Thoracic aorta (tissue), 2 donors: ENCODE results near the gene DNAH12. TPM values are rescaled to one million over a fixed set of nuclear protein-coding genes. Genes with fewer than 3 reads are reported as not detected.

Source experiments
- ATAC-seq: fragments of 150-250 bp; one replicate; pipeline ENCODE4 v1.8.0; 2017; ENCODE audit warnings: low read depth; ENCODE audit not compliant: insufficient number of reproducible peaks, low FRiP score
- DNase-seq: peaks from one replicate; pipeline ENCODE4 v3.0.0-alpha.2; 2020; ENCODE audit warnings: low spot score
- H3K27ac ChIP-seq, 2 donors: fragments of 200-600 bp; sonication (generic); 1 replicate in 1 of 2; 2 replicates in 1 of 2; pipeline ENCODE4 v1.5.1; 2016; ENCODE audit warnings: mild to moderate bottlenecking in 2 of 2, moderate library complexity in 2 of 2
- H3K27me3 ChIP-seq: fragments of 200-600 bp; sonication (generic); replicated peaks from 2 replicates; pipeline ENCODE4 v1.6.0; 2016; ENCODE audit warnings: mild to moderate bottlenecking; ENCODE audit not compliant: insufficient read depth
- H3K36me3 ChIP-seq: fragments of 200-600 bp; sonication (generic); one replicate; pipeline ENCODE4 v1.5.1; 2016
- H3K4me1 ChIP-seq, 2 donors: fragments of 200-600 bp; sonication (generic); 1 replicate in 1 of 2; 2 replicates in 1 of 2; pipeline versions ENCODE4 v1.5.1 to v1.6.0; 2016; ENCODE audit warnings: low read depth in 2 of 2, mild to moderate bottlenecking in 1 of 2; ENCODE audit not compliant: control insufficient read depth in 1 of 2
- H3K4me3 ChIP-seq: fragments of 200-600 bp; sonication (generic); 2 replicates; pipeline ENCODE4 v1.5.1; 2016; ENCODE audit warnings: mild to moderate bottlenecking
- H3K9me3 ChIP-seq: fragments of 200-600 bp; sonication (generic); 2 replicates; pipeline ENCODE4 v1.5.1; 2016
- total RNA-seq, 2 donors: library from RNA; depleted of rRNA; stranded (reverse); fragments of >200 nt; gene quantifications; one replicate each; pipeline versions ENCODE4 v1.1.0 to v1.2.3, GENCODE V29; 2016
- TF ChIP-seq, protein P1 (sequence below): fragments of 200-600 bp; sonication (generic); IDR thresholded peaks from one replicate; pipeline ENCODE4 v1.5.1; 2019; ENCODE audit warnings: antibody characterized with exemption

The DNAH12 gene, protein sequence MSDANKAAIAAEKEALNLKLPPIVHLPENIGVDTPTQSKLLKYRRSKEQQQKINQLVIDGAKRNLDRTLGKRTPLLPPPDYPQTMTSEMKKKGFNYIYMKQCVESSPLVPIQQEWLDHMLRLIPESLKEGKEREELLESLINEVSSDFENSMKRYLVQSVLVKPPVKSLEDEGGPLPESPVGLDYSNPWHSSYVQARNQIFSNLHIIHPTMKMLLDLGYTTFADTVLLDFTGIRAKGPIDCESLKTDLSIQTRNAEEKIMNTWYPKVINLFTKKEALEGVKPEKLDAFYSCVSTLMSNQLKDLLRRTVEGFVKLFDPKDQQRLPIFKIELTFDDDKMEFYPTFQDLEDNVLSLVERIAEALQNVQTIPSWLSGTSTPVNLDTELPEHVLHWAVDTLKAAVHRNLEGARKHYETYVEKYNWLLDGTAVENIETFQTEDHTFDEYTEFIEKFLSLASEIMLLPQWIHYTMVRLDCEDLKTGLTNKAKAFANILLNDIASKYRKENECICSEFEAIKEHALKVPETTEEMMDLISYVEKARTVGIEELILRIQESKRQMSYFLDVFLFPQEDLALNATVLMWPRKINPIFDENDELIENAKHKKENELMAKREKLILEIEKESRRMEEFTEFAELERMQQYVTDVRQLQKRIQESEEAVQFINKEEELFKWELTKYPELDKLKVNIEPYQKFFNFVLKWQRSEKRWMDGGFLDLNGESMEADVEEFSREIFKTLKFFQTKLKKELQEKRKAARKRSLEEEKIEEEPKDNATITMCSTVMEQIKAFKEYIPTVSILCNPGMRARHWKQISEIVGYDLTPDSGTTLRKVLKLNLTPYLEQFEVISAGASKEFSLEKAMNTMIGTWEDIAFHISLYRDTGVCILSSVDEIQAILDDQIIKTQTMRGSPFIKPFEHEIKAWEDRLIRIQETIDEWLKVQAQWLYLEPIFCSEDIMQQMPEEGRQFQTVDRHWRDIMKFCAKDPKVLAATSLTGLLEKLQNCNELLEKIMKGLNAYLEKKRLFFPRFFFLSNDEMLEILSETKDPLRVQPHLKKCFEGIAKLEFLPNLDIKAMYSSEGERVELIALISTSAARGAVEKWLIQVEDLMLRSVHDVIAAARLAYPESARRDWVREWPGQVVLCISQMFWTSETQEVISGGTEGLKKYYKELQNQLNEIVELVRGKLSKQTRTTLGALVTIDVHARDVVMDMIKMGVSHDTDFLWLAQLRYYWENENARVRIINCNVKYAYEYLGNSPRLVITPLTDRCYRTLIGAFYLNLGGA (N-terminal part only)
- under 1 TPM; 0.14 to 0.95 TPM for total RNA-seq

DNA sequence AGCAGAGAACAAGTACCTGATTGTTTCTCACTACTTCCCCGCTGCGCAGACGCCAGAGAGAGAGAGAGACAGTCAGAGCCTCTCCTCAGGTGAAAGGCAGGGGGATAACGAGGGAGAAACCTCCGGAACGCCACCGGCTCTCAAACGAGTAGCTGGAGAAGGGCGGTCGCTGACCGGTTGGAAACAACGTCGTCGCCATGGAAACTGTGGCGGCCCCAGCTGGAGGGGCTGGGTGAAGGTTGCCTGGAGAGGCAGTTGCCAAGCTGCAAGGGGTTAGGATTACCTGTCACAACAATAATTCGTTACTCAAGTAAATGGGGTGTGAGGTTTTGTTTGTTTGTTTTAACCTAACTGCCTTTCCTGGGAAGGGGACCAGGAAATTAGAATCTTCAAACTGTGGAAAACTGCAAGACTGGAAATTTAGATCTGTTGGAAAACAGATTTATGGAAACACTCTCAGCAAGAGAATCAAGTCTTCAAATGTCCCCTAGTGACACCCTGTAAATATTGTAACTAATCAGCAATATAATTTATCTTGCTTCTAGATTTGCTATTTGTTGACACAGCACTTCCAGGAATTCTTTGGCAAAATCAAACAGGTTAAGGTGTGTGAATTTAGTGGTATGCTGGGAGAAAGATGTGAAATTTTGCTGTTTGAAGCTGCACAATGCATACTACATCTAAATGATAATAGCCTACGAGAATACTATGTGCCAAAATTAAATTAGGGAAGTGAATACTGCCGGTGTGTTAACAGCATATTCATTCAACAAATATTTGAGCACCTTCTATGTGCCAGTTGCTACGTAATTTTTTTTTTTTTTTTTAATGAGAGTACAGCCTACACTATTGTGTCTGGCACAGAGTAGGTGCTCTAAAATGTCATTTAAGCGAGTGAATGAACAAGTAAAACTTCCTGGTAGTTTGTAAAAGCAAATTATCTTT, at the start of gene DNAH12:
TSS of gene DNAH12 (minus strand) at position 164 of the 945 bp plus-strand sequence. CDS start 1,474 bp downstream, outside the sequence.
- TF ChIP-seq, protein P1, sequence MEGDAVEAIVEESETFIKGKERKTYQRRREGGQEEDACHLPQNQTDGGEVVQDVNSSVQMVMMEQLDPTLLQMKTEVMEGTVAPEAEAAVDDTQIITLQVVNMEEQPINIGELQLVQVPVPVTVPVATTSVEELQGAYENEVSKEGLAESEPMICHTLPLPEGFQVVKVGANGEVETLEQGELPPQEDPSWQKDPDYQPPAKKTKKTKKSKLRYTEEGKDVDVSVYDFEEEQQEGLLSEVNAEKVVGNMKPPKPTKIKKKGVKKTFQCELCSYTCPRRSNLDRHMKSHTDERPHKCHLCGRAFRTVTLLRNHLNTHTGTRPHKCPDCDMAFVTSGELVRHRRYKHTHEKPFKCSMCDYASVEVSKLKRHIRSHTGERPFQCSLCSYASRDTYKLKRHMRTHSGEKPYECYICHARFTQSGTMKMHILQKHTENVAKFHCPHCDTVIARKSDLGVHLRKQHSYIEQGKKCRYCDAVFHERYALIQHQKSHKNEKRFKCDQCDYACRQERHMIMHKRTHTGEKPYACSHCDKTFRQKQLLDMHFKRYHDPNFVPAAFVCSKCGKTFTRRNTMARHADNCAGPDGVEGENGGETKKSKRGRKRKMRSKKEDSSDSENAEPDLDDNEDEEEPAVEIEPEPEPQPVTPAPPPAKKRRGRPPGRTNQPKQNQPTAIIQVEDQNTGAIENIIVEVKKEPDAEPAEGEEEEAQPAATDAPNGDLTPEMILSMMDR: no peak
- peaks cover 13 to 27% of the 10 kb centered on the region in 2 donors for H3K4me1 ChIP-seq
- no peak for ATAC-seq
- H3K27ac ChIP-seq: no peak within 1 kb of the TSS
- H3K4me3 ChIP-seq: peak within 1 kb of the TSS; percentile 52
- H3K9me3 ChIP-seq: no peaks in the 10 kb centered on the region
- no peaks in the 10 kb centered on the region for H3K36me3 ChIP-seq
- no peak for DNase-seq
- no peaks in the 10 kb centered on the region for H3K27me3 ChIP-seq

DNA sequence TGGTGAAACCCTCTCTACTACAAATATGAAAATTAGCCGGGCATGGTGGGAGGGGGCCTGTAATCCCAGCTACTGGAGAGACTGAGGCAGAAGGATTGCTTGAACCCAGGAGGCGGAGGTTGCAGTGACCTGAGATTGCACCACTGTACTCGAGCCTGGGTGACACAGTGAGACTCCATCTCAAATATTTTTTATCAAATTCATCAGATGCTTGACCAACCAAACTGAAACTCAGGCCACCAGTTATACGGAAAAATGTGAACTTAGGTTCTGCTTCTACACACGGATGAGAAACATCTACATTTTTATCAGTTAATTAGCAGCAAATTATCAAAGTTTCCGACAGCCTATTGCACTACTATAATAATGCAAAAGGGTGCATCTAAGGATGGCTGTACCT, 48.2 kb upstream of the DNAH12 start:
- ATAC-seq: no peak
- TF ChIP-seq, protein P1: no peak
- peaks cover 37 to 64% of the 10 kb centered on the region in 2 donors for H3K4me1 ChIP-seq
- no peaks in the 10 kb centered on the region for H3K36me3 ChIP-seq
- no peak overlapping the region for H3K27ac ChIP-seq
- no peak for DNase-seq
- peak overlapping the region; percentile 7 for H3K4me3 ChIP-seq
- H3K9me3 ChIP-seq: no peaks in the 10 kb centered on the region
- no peaks in the 10 kb centered on the region for H3K27me3 ChIP-seq

DNA sequence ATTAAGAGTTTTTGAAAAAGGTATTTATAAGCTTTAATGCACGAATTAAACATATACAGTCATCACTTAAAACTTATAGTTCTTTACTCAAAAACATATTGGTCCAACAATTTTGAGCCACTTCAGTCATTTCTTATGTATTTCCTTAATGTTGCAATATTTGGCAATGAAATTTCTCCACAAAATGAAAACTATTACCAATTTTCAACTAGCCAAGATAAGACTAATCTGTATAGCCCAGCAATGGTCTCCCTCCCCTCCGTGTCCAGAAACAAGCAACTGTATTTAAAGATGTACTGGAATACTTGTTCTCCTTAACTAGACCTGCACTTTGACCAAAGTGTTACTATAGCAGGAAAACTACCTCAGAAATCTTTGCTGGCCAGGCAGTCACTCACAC, 43.8 kb upstream of the DNAH12 start:
- peaks cover 32 to 59% of the 10 kb centered on the region in 2 donors for H3K4me1 ChIP-seq
- H3K27me3 ChIP-seq: no peaks in the 10 kb centered on the region
- TF ChIP-seq, protein P1: no peak
- ATAC-seq: no peak
- no peak overlapping the region for H3K4me3 ChIP-seq
- no peak for DNase-seq
- no peaks in the 10 kb centered on the region for H3K9me3 ChIP-seq
- no peak overlapping the region for H3K27ac ChIP-seq
- H3K36me3 ChIP-seq: peaks cover 9% of the 10 kb centered on the region

DNA sequence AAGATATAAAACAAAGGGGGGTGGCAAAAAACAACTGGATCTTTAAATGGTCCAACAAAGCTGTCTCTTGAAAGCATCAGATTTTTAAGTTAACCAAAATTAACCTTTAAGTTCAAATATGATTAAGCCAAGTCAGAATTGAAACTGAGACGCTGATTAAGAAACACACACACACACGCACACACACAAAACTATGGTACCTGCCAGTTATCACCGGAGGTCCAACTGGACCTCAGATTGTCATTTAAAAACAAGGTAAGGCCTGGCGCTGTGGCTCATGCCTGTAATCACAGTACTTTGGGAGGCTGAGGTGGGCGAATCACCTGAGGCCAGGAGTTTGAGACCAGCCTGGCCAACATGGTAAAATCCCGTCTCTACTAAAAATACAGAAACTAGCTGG, 42.6 kb upstream of the DNAH12 start:
- DNase-seq: no peak
- Histone ChIP-seq H3K4me1 (peaks cover 27 to 50% of the 10 kb centered on the region in 2 donors), H3K36me3 (peaks cover 9% of the 10 kb centered on the region), H3K27ac (no peak overlapping the region), H3K27me3 (no peaks in the 10 kb centered on the region), H3K9me3 (no peaks in the 10 kb centered on the region), H3K4me3 (no peak overlapping the region)
- no peak for ATAC-seq
- TF ChIP-seq, protein P1: no peak
